ENCODE data around the gene CDH26.

DNA sequence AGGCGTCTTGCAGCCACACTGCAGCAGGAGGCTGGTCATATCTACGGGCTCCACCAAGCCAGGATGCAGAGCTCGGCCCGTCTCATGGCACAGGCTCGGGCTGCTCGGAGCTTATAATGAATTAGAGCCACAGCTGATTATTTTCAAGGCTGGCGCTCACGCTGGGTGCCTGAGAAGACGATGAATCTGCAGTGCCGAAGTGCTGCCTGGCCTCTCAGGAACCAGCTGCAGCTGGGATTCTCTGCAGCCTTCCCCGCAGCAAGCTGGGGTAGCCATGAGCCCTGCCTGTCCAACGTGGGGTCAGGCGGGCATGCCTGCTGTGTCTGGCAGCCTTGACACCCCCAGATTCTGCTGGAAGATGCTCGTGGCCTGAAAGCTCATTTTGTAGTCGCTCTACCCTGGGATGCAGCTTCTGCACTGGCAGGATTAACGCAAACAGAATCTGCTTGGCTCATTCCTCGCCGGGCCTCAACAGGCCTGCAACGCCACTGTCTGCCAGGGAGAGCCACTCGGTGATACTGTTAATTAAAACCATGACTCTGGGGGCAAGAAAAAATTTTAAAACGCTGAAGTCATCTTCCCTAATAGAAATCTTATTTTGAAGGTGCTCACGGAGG lies 104.3 kb downstream of the CDH26 start:
- TF ChIP-seq, protein P1, sequence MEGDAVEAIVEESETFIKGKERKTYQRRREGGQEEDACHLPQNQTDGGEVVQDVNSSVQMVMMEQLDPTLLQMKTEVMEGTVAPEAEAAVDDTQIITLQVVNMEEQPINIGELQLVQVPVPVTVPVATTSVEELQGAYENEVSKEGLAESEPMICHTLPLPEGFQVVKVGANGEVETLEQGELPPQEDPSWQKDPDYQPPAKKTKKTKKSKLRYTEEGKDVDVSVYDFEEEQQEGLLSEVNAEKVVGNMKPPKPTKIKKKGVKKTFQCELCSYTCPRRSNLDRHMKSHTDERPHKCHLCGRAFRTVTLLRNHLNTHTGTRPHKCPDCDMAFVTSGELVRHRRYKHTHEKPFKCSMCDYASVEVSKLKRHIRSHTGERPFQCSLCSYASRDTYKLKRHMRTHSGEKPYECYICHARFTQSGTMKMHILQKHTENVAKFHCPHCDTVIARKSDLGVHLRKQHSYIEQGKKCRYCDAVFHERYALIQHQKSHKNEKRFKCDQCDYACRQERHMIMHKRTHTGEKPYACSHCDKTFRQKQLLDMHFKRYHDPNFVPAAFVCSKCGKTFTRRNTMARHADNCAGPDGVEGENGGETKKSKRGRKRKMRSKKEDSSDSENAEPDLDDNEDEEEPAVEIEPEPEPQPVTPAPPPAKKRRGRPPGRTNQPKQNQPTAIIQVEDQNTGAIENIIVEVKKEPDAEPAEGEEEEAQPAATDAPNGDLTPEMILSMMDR (IDR thresholded peaks at IDR 0.05) = no peak
- TF ChIP-seq POLR2A (IDR thresholded peaks at IDR 0.05) = no peak
